IMR-90 (cell line): ENCODE measurements around the gene FEN1. TPM values are rescaled to one million over a fixed set of nuclear protein-coding genes. Genes with fewer than 3 reads are reported as not detected.

ENCODE experiments used
- ATAC-seq: fragments of 200-7000 bp; cut with Tn5 transposase; 2 replicates; pipeline ENCODE4 v1.9.1; 2020; ENCODE audit warnings: low read depth, mild to moderate bottlenecking, moderate library complexity
- BruUV-seq: library from RNA; stranded (reverse); fragments of 400-500 nt; replicated peaks from 2 replicates; lab custom pipeline; 2021; lab: Mats Ljungman, UMichigan
- CTCF ChIA-PET: fragments of 300-600 bp; formaldehyde crosslinking; extraction: SDS; loops from one replicate; lab custom pipeline; 2021; ENCODE audit warnings: antibody characterized with exemption; lab: Yijun Ruan, JAX
- POLR2A ChIA-PET: fragments of 300-600 bp; sonication (Branson Sonifier 250); formaldehyde crosslinking; loops from one replicate; lab custom pipeline; 2022; ENCODE audit warnings: antibody characterized with exemption; ENCODE audit not compliant: unreplicated experiment; lab: Charles Lee
- DNase-seq: peaks from one replicate; pipeline ENCODE4 v3.0.0; 2013
- H2AFZ ChIP-seq: replicated peaks from 2 replicates; pipeline ENCODE3; 2013; ENCODE audit warnings: low read length, mild to moderate bottlenecking; ENCODE audit not compliant: poor library complexity
- H2AK5ac ChIP-seq: 2 replicates; pipeline ENCODE4 v1.6.1; 2013; ENCODE audit warnings: low read depth, low read length, inconsistent platforms
- H2AK9ac ChIP-seq: replicated peaks from 2 replicates; pipeline ENCODE3; 2013; ENCODE audit warnings: mild to moderate bottlenecking, low read depth, low read length, moderate library complexity; ENCODE audit not compliant: poor library complexity
- H2BK120ac ChIP-seq: 2 replicates; pipeline ENCODE4 v1.6.1; 2013; ENCODE audit warnings: low read depth, low read length, inconsistent platforms
- H2BK15ac ChIP-seq: 3 replicates; pipeline ENCODE4 v1.6.1; 2013; ENCODE audit warnings: low read depth, low read length, inconsistent platforms
- H2BK20ac ChIP-seq: 2 replicates; pipeline ENCODE4 v1.6.1; 2013; ENCODE audit warnings: low read depth, mild to moderate bottlenecking, inconsistent platforms, low read length, moderate library complexity
- H2BK5ac ChIP-seq: 2 replicates; pipeline ENCODE4 v1.6.1; 2013; ENCODE audit warnings: mild to moderate bottlenecking, low read depth, low read length, inconsistent platforms; ENCODE audit not compliant: poor library complexity, severe bottlenecking
- H3K14ac ChIP-seq: replicated peaks from 2 replicates; pipeline ENCODE4 v1.6.1; 2013; ENCODE audit warnings: low read depth, low read length, inconsistent platforms
- H3K18ac ChIP-seq: 2 replicates; pipeline ENCODE4 v1.6.1; 2013; ENCODE audit warnings: low read depth, low read length, control low read depth
- H3K23ac ChIP-seq: 2 replicates; pipeline ENCODE4 v1.6.1; 2013; ENCODE audit warnings: low read depth, low read length, inconsistent platforms
- H3K27ac ChIP-seq: 2 replicates; pipeline ENCODE4 v1.5.1; 2013; ENCODE audit warnings: mild to moderate bottlenecking, control low read depth, low read length; ENCODE audit not compliant: insufficient read depth
- H3K27me3 ChIP-seq: 2 replicates; pipeline ENCODE4 v1.6.1; 2013; ENCODE audit warnings: low read length; ENCODE audit not compliant: control insufficient read depth, insufficient read depth
- H3K36me3 ChIP-seq: 2 replicates; pipeline ENCODE4 v1.6.1; 2013; ENCODE audit warnings: low read length, mixed read lengths; ENCODE audit not compliant: control insufficient read depth, insufficient read depth
- H3K4ac ChIP-seq: 2 replicates; pipeline ENCODE4 v1.6.1; 2013; ENCODE audit warnings: low read depth, low read length, inconsistent platforms
- H3K4me1 ChIP-seq: 2 replicates; pipeline ENCODE4 v1.6.1; 2013; ENCODE audit warnings: low read length, mixed read lengths; ENCODE audit not compliant: control insufficient read depth, insufficient read depth
- H3K4me2 ChIP-seq: 2 replicates; pipeline ENCODE4 v1.6.1; 2013; ENCODE audit warnings: low read depth, mild to moderate bottlenecking, control low read depth, low read length, moderate library complexity
- H3K4me3 ChIP-seq: 2 replicates; pipeline ENCODE4 v1.5.1; 2013; ENCODE audit warnings: low read depth, mild to moderate bottlenecking, control low read depth, low read length, moderate library complexity; ENCODE audit not compliant: insufficient read depth
- H3K56ac ChIP-seq: 2 replicates; pipeline ENCODE4 v1.6.1; 2013; ENCODE audit warnings: low read length, inconsistent platforms; ENCODE audit not compliant: insufficient read depth; ENCODE audit errors: extremely low read depth
- H3K79me1 ChIP-seq, 2 experiments: 2 replicates each; pipeline ENCODE4 v1.6.1; 2013; ENCODE audit warnings: low read length in 2 of 2, inconsistent platforms in 1 of 2, low read depth in 1 of 2
- H3K9ac ChIP-seq: 2 replicates; pipeline ENCODE4 v1.6.1; 2013; ENCODE audit warnings: low read depth, low read length, control low read depth
- H3K9me1 ChIP-seq: 2 replicates; pipeline ENCODE4 v1.6.1; 2013; ENCODE audit warnings: low read length, inconsistent platforms; ENCODE audit not compliant: insufficient read depth
- H3K9me3 ChIP-seq: 2 replicates; pipeline ENCODE4 v1.6.1; 2013; ENCODE audit warnings: low read length; ENCODE audit not compliant: control insufficient read depth, insufficient read depth
- H4K20me1 ChIP-seq: 2 replicates; pipeline ENCODE4 v1.6.1; 2013; ENCODE audit warnings: low read length, inconsistent platforms; ENCODE audit not compliant: insufficient read depth
- H4K5ac ChIP-seq: 2 replicates; pipeline ENCODE4 v1.6.1; 2013; ENCODE audit warnings: mild to moderate bottlenecking, low read depth, low read length, control low read depth
- H4K8ac ChIP-seq, 2 experiments: 2 replicates each; pipeline ENCODE4 v1.6.1; 2013; ENCODE audit warnings: low read depth in 2 of 2, low read length in 2 of 2, control low read depth in 1 of 2, inconsistent platforms in 1 of 2
- H4K91ac ChIP-seq: 2 replicates; pipeline ENCODE4 v1.6.1; 2013; ENCODE audit warnings: low read depth, low read length, inconsistent platforms; ENCODE audit not compliant: insufficient read depth
- CHD1 ChIP-seq: IDR thresholded peaks from 2 replicates; pipeline ENCODE4 v1.6.1; 2012; ENCODE audit warnings: low read depth, low read length, improper control_type of control experiment
- ELK1 ChIP-seq: fragments of 150-350 bp; IDR thresholded peaks from 2 replicates; pipeline ENCODE4 v1.6.1; 2016; ENCODE audit warnings: low read depth, mild to moderate bottlenecking, low read length, moderate library complexity, borderline replicate concordance
- MXI1 ChIP-seq: IDR thresholded peaks from 2 replicates; pipeline ENCODE4 v1.6.1; 2012; ENCODE audit warnings: low read depth, mild to moderate bottlenecking, low read length, moderate library complexity, borderline replicate concordance
- POLR2A ChIP-seq: IDR thresholded peaks from 2 replicates; pipeline ENCODE4 v1.6.1; 2012; ENCODE audit warnings: mild to moderate bottlenecking, low read depth, low read length
- RAD21 ChIP-seq: IDR thresholded peaks from 2 replicates; pipeline ENCODE4 v1.6.1; 2012; ENCODE audit warnings: low read length, improper control_type of control experiment
- USF2 ChIP-seq: fragments of 150-350 bp; IDR thresholded peaks from 2 replicates; pipeline ENCODE4 v1.6.1; 2017; ENCODE audit warnings: mild to moderate bottlenecking, antibody characterized with exemption, low read length, low read depth
- WGBS, 2 experiments: methylation state at CpG; one replicate each; pipeline versions ENCODE4 v1.1.5 to v1.1.7; 2013; ENCODE audit warnings: missing lambda C conversion rate in 2 of 2; ENCODE audit not compliant: insufficient read length in 1 of 2; ENCODE audit errors: extremely low coverage in 2 of 2; 5-methylcytosine and 5-hydroxymethylcytosine counted together
- dilution Hi-C: fragments of 300-500 bp; cut with HindIII; formaldehyde crosslinking; loops from one replicate; pipeline ENCODE4 v1.14.3; 2018; ENCODE audit warnings: low sequenced_read_pairs; ENCODE audit not compliant: unreplicated experiment
- in situ Hi-C: fragments of 300-500 bp; cut with MboI; formaldehyde crosslinking; loops from 3 replicates; pipeline ENCODE4 v1.14.3; 2019; ENCODE audit warnings: low sequenced_read_pairs, inconsistent platforms, mixed read lengths
- intact Hi-C: fragments of 100-400 bp; cut with micrococcal nuclease; formaldehyde crosslinking; loops from 2 replicates; pipeline ENCODE4 v1.10.0; 2022
- polyA plus RNA-seq, 3 experiments: library from polyadenylated mRNA; depleted of rRNA; stranded (reverse); fragments of >200 nt; gene quantifications; 2 replicates each; pipeline ENCODE4 v1.2.3, GENCODE V29; 2012; ENCODE audit warnings: low replicate concordance in 1 of 3
- total RNA-seq: library from RNA; depleted of rRNA; stranded (reverse); fragments of >200 nt; gene quantifications from 2 replicates; pipeline ENCODE4 v1.2.3, GENCODE V29; 2012

Gene FEN1
- total and polyA plus RNA-seq, 2 of the 4 experiments (the other 2 are of a cell fraction): 23.0 to 41.9 TPM

- no TSS peak for BruUV-seq
- DNase-seq: no peak
- no peak overlapping the region for H4K8ac ChIP-seq
- dilution Hi-C loops: no loop called here
- H3K36me3 ChIP-seq: no peaks in the 10 kb centered on the region
- no peaks in the 10 kb centered on the region for H3K27me3 ChIP-seq
- in situ Hi-C loops: no loop called here
- no peak overlapping the region for H3K9ac ChIP-seq
- no peak for TF ChIP-seq ELK1
- TF ChIP-seq MXI1: no peak
- no peak for TF ChIP-seq RAD21
- no peak for TF ChIP-seq CHD1
- TF ChIP-seq USF2: no peak
- TF ChIP-seq POLR2A: no peak
- H3K4me1 ChIP-seq: peaks cover 15% of the 10 kb centered on the region; the same call in 1 of the 2 replicates
- H2BK120ac ChIP-seq: no peak overlapping the region
- 0 out of 2 replicates have a peak overlapping the region, but pooled peaks have one; percentile 11 for H4K91ac ChIP-seq
- no peak for ATAC-seq
- intact Hi-C loops: no loop called here
- H3K9me3 ChIP-seq: no peaks in the 10 kb centered on the region
- peak overlapping the region; percentile 99 for H2AK9ac ChIP-seq
- no peak overlapping the region for H4K5ac ChIP-seq
- peaks cover 24% of the 10 kb centered on the region for H3K9me1 ChIP-seq
- no peak overlapping the region for H3K4me3 ChIP-seq
- H2BK20ac ChIP-seq: no peak overlapping the region
- peaks cover 19 to 73% of the 10 kb centered on the region in 2 experiments for H3K79me1 ChIP-seq
- H3K4me2 ChIP-seq: peak overlapping the region; percentile 91
- POLR2A ChIA-PET: no interaction called here
- H3K18ac ChIP-seq: no peak overlapping the region
- no peak overlapping the region for H2BK5ac ChIP-seq
- H2BK15ac ChIP-seq: peak overlapping the region; percentile 25; the same call in 2 of the 3 replicates
- WGBS, 2 experiments: no CpG with 5 or more reads among the region's 4 CpGs
- no peak overlapping the region for H3K56ac ChIP-seq
- peak overlapping the region; percentile 60 for H3K14ac ChIP-seq
- CTCF ChIA-PET: interaction anchor here (1.0 kb wide), 1 partner anchor 252 kb away, joined by 3 read pairs; no protein-coding TSS in a partner anchor
- peak overlapping the region; percentile 24 for H3K4ac ChIP-seq
- H2AK5ac ChIP-seq: peak overlapping the region; percentile 44
- H2AFZ ChIP-seq: no peak overlapping the region
- H4K20me1 ChIP-seq: peaks cover 44% of the 10 kb centered on the region; the same call in 1 of the 2 replicates
- H3K27ac ChIP-seq: no peak overlapping the region
- H3K23ac ChIP-seq: peak overlapping the region; percentile 76; the same call in 1 of the 2 replicates
Measured at GRCh38 chr11:61829806-61830205, 37.1 kb downstream of the FEN1 start.
